Activated naive CD4-positive, alpha-beta T cell treated with Interleukin-2 at 50 U/mL for 16 hours (primary cell): ENCODE data around the gene RNF115.
A peak's percentile ranks its signal among the peaks of the same experiment; 100 is the strongest.
"Not testable (repeated sequence)": the region's sequence is repeated elsewhere in the genome, so short reads cannot be mapped to it uniquely, and the experiment has no call there.

Experiments
- DNase-seq: peaks from one replicate; pipeline ENCODE4 v3.0.0-alpha.2; 2020

Gene RNF115

GRCh38 chr1:145726193-145726592 lies 97.7 kb downstream of the RNF115 start:
- not testable (repeated sequence) for DNase-seq

GRCh38 chr1:145720878-145721671 lies 102.8 kb downstream of the RNF115 start:
- DNase-seq = peak; percentile 71

GRCh38 chr1:145720556-145720877 lies 103.4 kb downstream of the RNF115 start:
- DNase-seq = no peak

- no peak for DNase-seq
These were observed 104.4 kb downstream of the RNF115 start, which contains the start of gene CD160 for GRCh38 chr1:145719230-145720079. Gene CD160 (plus strand): TSS chr1:145719499. CDS start chr1:145728328, 8,829 bp downstream.

GRCh38 chr1:145718465-145718864 lies 105.4 kb downstream of the RNF115 start:
- not testable (repeated sequence) for DNase-seq

GRCh38 chr1:145717833-145718232 lies 106.1 kb downstream of the RNF115 start:
- DNase-seq = no peak

- no peak for DNase-seq
These were observed 107.1 kb downstream of the RNF115 start for GRCh38 chr1:145716641-145717345.

GRCh38 chr1:145714524-145715111 lies 109.3 kb downstream of the RNF115 start:
- no peak for DNase-seq

- DNase-seq = no peak
These were observed 112.7 kb downstream of the RNF115 start for GRCh38 chr1:145711213-145711651.

GRCh38 chr1:145710291-145711027 lies 113.4 kb downstream of the RNF115 start:
- DNase-seq = no peak

- DNase-seq = no peak
These were observed 115.8 kb downstream of the RNF115 start for GRCh38 chr1:145708063-145708462.

GRCh38 chr1:145707183-145707867 lies 116.6 kb downstream of the RNF115 start, which contains the start of gene PDZK1:
Gene PDZK1 (minus strand): TSS chr1:145707368. CDS start chr1:145688021, 19,347 bp downstream.
- no peak for DNase-seq

- DNase-seq = no peak
These were observed 117.7 kb downstream of the RNF115 start for GRCh38 chr1:145706086-145706664.

- DNase-seq = no peak
These were observed 118.3 kb downstream of the RNF115 start for GRCh38 chr1:145705622-145706021.

- no peak for DNase-seq
These were observed 121.1 kb downstream of the RNF115 start for GRCh38 chr1:145702826-145703225.

GRCh38 chr1:145702052-145702451 lies 121.8 kb downstream of the RNF115 start:
- DNase-seq = no peak

- no peak for DNase-seq
These were observed 122.5 kb downstream of the RNF115 start for GRCh38 chr1:145701306-145701862.

GRCh38 chr1:145696630-145696960 lies 127.3 kb downstream of the RNF115 start:
- no peak for DNase-seq

GRCh38 chr1:145695821-145696629 lies 127.9 kb downstream of the RNF115 start:
- DNase-seq = no peak
